H1 (cell line): Measurements from ENCODE around the gene OGN. TPM values are rescaled to one million over a fixed set of nuclear protein-coding genes. Genes with fewer than 3 reads are reported as not detected.

Experiments used
- CTCF ChIA-PET: fragments of 300-600 bp; sonication (Branson Sonifier 250); formaldehyde crosslinking; loops from one replicate; lab custom pipeline; 2021; ENCODE audit not compliant: partially characterized antibody; lab: Charles Lee
- POLR2A ChIA-PET: fragments of 300-600 bp; sonication (Branson Sonifier 250); formaldehyde crosslinking; loops from one replicate; lab custom pipeline; 2021; ENCODE audit warnings: inconsistent platforms; ENCODE audit not compliant: partially characterized antibody; lab: Charles Lee
- DNase-seq, 2 experiments: peaks; one replicate each; pipeline versions ENCODE4 v3.0.0 to v3.0.0-alpha.2; 2010 to 2022; ENCODE audit warnings: low spot score in 2 of 2, low read depth in 1 of 2, mixed read lengths in 1 of 2
- FAIRE-seq: peaks from 2 replicates; lab custom pipeline; 2011; peaks lifted over from hg19 to GRCh38; lab: Jason Lieb, UNC
- H2AFZ ChIP-seq: 2 replicates; pipeline ENCODE4 v1.8.1; 2012; ENCODE audit warnings: low read length, inconsistent platforms
- H2AK5ac ChIP-seq: 2 replicates; pipeline ENCODE4 v1.6.1; 2013; ENCODE audit warnings: low read depth, low read length
- H2BK120ac ChIP-seq: replicated peaks from 2 replicates; pipeline ENCODE3; 2013; ENCODE audit warnings: low read depth, low read length, inconsistent platforms
- H2BK12ac ChIP-seq: 2 replicates; pipeline ENCODE4 v1.6.1; 2013; ENCODE audit warnings: low read depth, low read length
- H2BK15ac ChIP-seq: 2 replicates; pipeline ENCODE4 v1.6.1; 2013; ENCODE audit warnings: low read length
- H2BK20ac ChIP-seq: 2 replicates; pipeline ENCODE4 v1.6.1; 2013; ENCODE audit warnings: low read length
- H2BK5ac ChIP-seq: 2 replicates; pipeline ENCODE4 v1.6.1; 2013; ENCODE audit warnings: low read depth, low read length
- H3K14ac ChIP-seq: 2 replicates; pipeline ENCODE4 v1.6.1; 2013; ENCODE audit warnings: inconsistent platforms; ENCODE audit not compliant: insufficient read length
- H3K18ac ChIP-seq: 2 replicates; pipeline ENCODE4 v1.6.1; 2013; ENCODE audit warnings: low read length; ENCODE audit errors: extremely low read depth
- H3K23ac ChIP-seq: 2 replicates; pipeline ENCODE4 v1.6.1; 2013; ENCODE audit warnings: inconsistent platforms; ENCODE audit not compliant: insufficient read length
- H3K23me2 ChIP-seq: 2 replicates; pipeline ENCODE4 v1.6.1; 2013; ENCODE audit warnings: low read depth, low read length
- H3K27ac ChIP-seq: 2 replicates; pipeline ENCODE4 v1.6.1; 2011; ENCODE audit warnings: low read depth, low read length, inconsistent platforms
- H3K27me3 ChIP-seq, 4 experiments: replicated peaks in 1 of 4; 1 replicate in 1 of 4; 2 replicates in 3 of 4; pipeline versions ENCODE4 v1.6.1 to v1.8.1; 2011 to 2013; ENCODE audit warnings: low read length in 3 of 4, mild to moderate bottlenecking in 3 of 4, inconsistent platforms in 2 of 4, mixed read lengths in 2 of 4, moderate library complexity in 1 of 4; ENCODE audit not compliant: control insufficient read depth in 3 of 4, insufficient read depth in 3 of 4; ENCODE audit errors: extremely low read depth in 1 of 4
- H3K36me3 ChIP-seq, 4 experiments: 2 replicates each; pipeline versions ENCODE4 v1.6.1 to v1.8.1; 2011 to 2013; ENCODE audit warnings: mild to moderate bottlenecking in 4 of 4, low read length in 3 of 4, moderate library complexity in 2 of 4, control low read depth in 1 of 4, inconsistent platforms in 1 of 4; ENCODE audit not compliant: insufficient read depth in 4 of 4, control insufficient read depth in 2 of 4
- H3K4ac ChIP-seq: replicated peaks from 2 replicates; pipeline ENCODE3; 2013; ENCODE audit warnings: low read length, low read depth, mixed read lengths, inconsistent platforms; ENCODE audit not compliant: insufficient read length
- H3K4me1 ChIP-seq, 4 experiments: replicated peaks in 1 of 4; 1 replicate in 1 of 4; 2 replicates in 3 of 4; pipeline versions ENCODE4 v1.6.1 to v1.8.1; 2011 to 2013; ENCODE audit warnings: low read length in 3 of 4, inconsistent platforms in 2 of 4, mixed read lengths in 1 of 4; ENCODE audit not compliant: insufficient read depth in 4 of 4, control insufficient read depth in 3 of 4
- H3K4me2 ChIP-seq, 2 experiments: 2 replicates each; pipeline versions ENCODE4 v1.6.1 to v1.8.1; 2011 to 2013; ENCODE audit warnings: low read depth in 2 of 2, low read length in 2 of 2, control low read depth in 1 of 2, inconsistent platforms in 1 of 2, mild to moderate bottlenecking in 1 of 2; ENCODE audit not compliant: insufficient read depth in 1 of 2
- H3K4me3 ChIP-seq, 4 experiments: fragments of 200-600, 300-600 bp in 1 of 4; sonication (generic), shearing (Covaris generic), sonication (Bioruptor Twin) in 1 of 4; 2 replicates each; pipeline versions ENCODE4 v1.5.1 to v1.8.1; 2011 to 2016; ENCODE audit warnings: low read length in 4 of 4, low read depth in 3 of 4, control low read depth in 2 of 4, inconsistent platforms in 2 of 4, mild to moderate bottlenecking in 2 of 4, mixed read lengths in 1 of 4, moderate library complexity in 1 of 4; ENCODE audit not compliant: insufficient read depth in 2 of 4; ENCODE audit errors: extremely low read depth in 1 of 4
- H3K56ac ChIP-seq: replicated peaks from 2 replicates; pipeline ENCODE3; 2013; ENCODE audit warnings: low read depth, mild to moderate bottlenecking, mixed read lengths, low read length, inconsistent platforms; ENCODE audit not compliant: insufficient read length
- H3K79me1 ChIP-seq: 2 replicates; pipeline ENCODE4 v1.6.1; 2013; ENCODE audit warnings: low read depth, low read length, control low read depth
- H3K79me2 ChIP-seq, 2 experiments: 2 replicates each; pipeline versions ENCODE4 v1.6.1 to v1.8.1; 2012 to 2013; ENCODE audit warnings: low read length in 2 of 2, mild to moderate bottlenecking in 2 of 2, inconsistent platforms in 1 of 2; ENCODE audit not compliant: insufficient read depth in 2 of 2, control insufficient read depth in 1 of 2
- H3K9ac ChIP-seq, 4 experiments: replicated peaks in 1 of 4; 1 replicate in 1 of 4; 2 replicates in 3 of 4; pipeline versions ENCODE4 v1.6.1 to v1.8.1; 2011 to 2013; ENCODE audit warnings: low read depth in 3 of 4, low read length in 3 of 4, control low read depth in 2 of 4, mild to moderate bottlenecking in 2 of 4, moderate library complexity in 2 of 4, inconsistent platforms in 1 of 4; ENCODE audit errors: extremely low read depth in 1 of 4
- H3K9me3 ChIP-seq, 2 experiments: 2 replicates each; pipeline versions ENCODE4 v1.6.1 to v1.8.1; 2012 to 2013; ENCODE audit warnings: mild to moderate bottlenecking in 2 of 2, moderate library complexity in 2 of 2, control low read depth in 1 of 2, inconsistent platforms in 1 of 2, low read depth in 1 of 2, low read length in 1 of 2, mixed read lengths in 1 of 2; ENCODE audit not compliant: insufficient read depth in 2 of 2
- H4K20me1 ChIP-seq, 2 experiments: replicated peaks in 1 of 2; 2 replicates each; pipeline versions ENCODE3 to v1.8.1; 2011 to 2013; ENCODE audit warnings: inconsistent platforms in 2 of 2, low read length in 2 of 2, mild to moderate bottlenecking in 1 of 2; ENCODE audit not compliant: insufficient read depth in 2 of 2, control insufficient read depth in 1 of 2
- H4K5ac ChIP-seq: 2 replicates; pipeline ENCODE4 v1.6.1; 2013; ENCODE audit warnings: low read length, low read depth, mixed read lengths, inconsistent platforms; ENCODE audit not compliant: insufficient read length
- H4K8ac ChIP-seq: 2 replicates; pipeline ENCODE4 v1.8.0; 2013; ENCODE audit warnings: mild to moderate bottlenecking, moderate library complexity, low read length, inconsistent platforms; ENCODE audit not compliant: insufficient read depth; ENCODE audit errors: extremely low read depth
- H4K91ac ChIP-seq: replicated peaks from 2 replicates; pipeline ENCODE3; 2013; ENCODE audit warnings: low read length, mixed read lengths, inconsistent platforms; ENCODE audit not compliant: insufficient read length
- ASH2L ChIP-seq: fragments of 200-600, 300-600 bp; sonication (generic); IDR thresholded peaks from one replicate; pipeline ENCODE4 v1.7.1; 2017; ENCODE audit warnings: low read length
- ATF3 ChIP-seq: IDR thresholded peaks from 2 replicates; pipeline ENCODE4 v1.6.1; 2011; ENCODE audit warnings: low read depth, mild to moderate bottlenecking, low read length; ENCODE audit not compliant: insufficient read depth
- BCL11A ChIP-seq, 2 experiments: IDR thresholded peaks; one replicate each; pipeline ENCODE4 v1.6.1; 2011; ENCODE audit warnings: low read depth in 2 of 2, low read length in 2 of 2, mild to moderate bottlenecking in 2 of 2
- CBX8 ChIP-seq: fragments of 300-800, 300-1000 bp; sonication (generic); IDR thresholded peaks from 2 replicates; pipeline ENCODE4 v1.7.1; 2016; ENCODE audit warnings: low read depth, low read length, borderline replicate concordance
- CHD1 ChIP-seq: IDR thresholded peaks from 2 replicates; pipeline ENCODE4 v1.6.1; 2012; ENCODE audit warnings: low read depth, low read length, improper control_type of control experiment
- HDAC6 ChIP-seq: IDR thresholded peaks from one replicate; pipeline ENCODE4 v1.7.1; 2012; ENCODE audit warnings: low read depth, mild to moderate bottlenecking, inconsistent platforms, low read length, moderate library complexity
- POLR2A ChIP-seq, 2 experiments: IDR thresholded peaks; 1 replicate in 1 of 2; 2 replicates in 1 of 2; pipeline ENCODE4 v1.6.1; 2011; ENCODE audit warnings: low read depth in 2 of 2, low read length in 2 of 2, mild to moderate bottlenecking in 2 of 2; ENCODE audit errors: control extremely low read depth in 1 of 2
- POU5F1 ChIP-seq: IDR thresholded peaks from 2 replicates; pipeline ENCODE4 v1.6.1; 2011; ENCODE audit warnings: low read depth, mild to moderate bottlenecking, low read length, moderate library complexity
- RBBP5 ChIP-seq: IDR thresholded peaks from 2 replicates; pipeline ENCODE4 v1.7.1; 2012; ENCODE audit warnings: low read depth, mild to moderate bottlenecking, inconsistent platforms, low read length, moderate library complexity, borderline replicate concordance
- RXRA ChIP-seq: IDR thresholded peaks from 2 replicates; pipeline ENCODE4 v1.6.1; 2011; ENCODE audit warnings: low read depth, mild to moderate bottlenecking, low read length, moderate library complexity; ENCODE audit not compliant: insufficient read depth
- SP1 ChIP-seq: IDR thresholded peaks from 2 replicates; pipeline ENCODE4 v1.6.1; 2011; ENCODE audit warnings: low read depth, low read length
- SP4 ChIP-seq: IDR thresholded peaks from 2 replicates; pipeline ENCODE4 v1.6.1; 2012; ENCODE audit warnings: low read length, inconsistent platforms
- TAF7 ChIP-seq: optimal IDR thresholded peaks from 2 replicates; pipeline ENCODE3; 2011; ENCODE audit warnings: low read depth, mild to moderate bottlenecking, inconsistent platforms, low read length, moderate library complexity, borderline replicate concordance
- YY1 ChIP-seq: IDR thresholded peaks from 2 replicates; pipeline ENCODE4 v1.6.1; 2011; ENCODE audit warnings: low read depth, mild to moderate bottlenecking, low read length
- WGBS, 2 experiments: shearing (Covaris generic) in 1 of 2; methylation state at CpG; one replicate each; pipeline versions ENCODE4 v1.1.6 to v1.1.7; 2013 to 2015; ENCODE audit warnings: low lambda C conversion rate in 2 of 2, mixed read lengths in 2 of 2, inconsistent platforms in 1 of 2, low coverage in 1 of 2, missing lambda C conversion rate in 1 of 2; ENCODE audit not compliant: insufficient replicate concordance in 2 of 2, insufficient coverage in 1 of 2, insufficient read length in 1 of 2; ENCODE audit errors: extremely low coverage in 1 of 2, missing lambda C conversion rate in 1 of 2; 5-methylcytosine and 5-hydroxymethylcytosine counted together
- polyA plus RNA-seq, 7 experiments: library from polyadenylated mRNA; depleted of rRNA in 3 of 7; stranded (reverse) in 5 of 7; unstranded in 2 of 7; fragments of >200 nt in 5 of 7; fragments of 200-250 nt in 2 of 7; gene quantifications; 1 replicate in 5 of 7; 2 replicates in 1 of 7; 4 replicates in 1 of 7; pipeline versions ENCODE4 v1.2.1 to v1.2.3, GENCODE V29; 2011 to 2013; ENCODE audit warnings: missing spikeins in 2 of 7, mixed read lengths in 2 of 7
- total RNA-seq: library from RNA; stranded (reverse); fragmentation: NEBNext Ultra II Directional; extraction: Animal tissue kit (Norgen Biotek cat#: 25700); gene quantifications from 2 replicates; pipeline ENCODE4 v1.2.1, GENCODE V29; 2021

Gene OGN
- total and polyA plus RNA-seq, 2 of the 8 experiments (the other 6 are each of a cell fraction or from before 2014, with no cell fraction given) = not detected

GRCh38 chr9:92406477-92406876 is 2.1 kb upstream of the OGN start:
- Histone ChIP-seq H3K23me2 (no peaks in the 10 kb centered on the region), H3K79me1 (no peaks in the 10 kb centered on the region), H2BK5ac (no peak overlapping the region), H3K79me2 (0 out of 4 replicates have a peak, but pooled peaks cover 0 to 4% of the 10 kb centered on the region in 2 experiments), H2BK20ac (no peak overlapping the region), H3K14ac (no peak overlapping the region), H3K4me2 (no peak overlapping the region), H3K27ac (no peak overlapping the region), H3K4me1 (no peaks in the 10 kb centered on the region; a peak in 1 of 7 replicates), H4K8ac (no peak overlapping the region), H2BK15ac (no peak overlapping the region), H3K4ac (no peak overlapping the region), H3K4me3 (no peak overlapping the region), H3K18ac (no peak overlapping the region), H2AK5ac (no peak overlapping the region), H3K23ac (no peak overlapping the region), H4K20me1 (no peaks in the 10 kb centered on the region), H3K9me3 (no peaks in the 10 kb centered on the region), H4K5ac (no peak overlapping the region), H2BK12ac (no peak overlapping the region), H3K36me3 (no peaks in the 10 kb centered on the region), H2BK120ac (no peak overlapping the region), H3K9ac (no peak overlapping the region), H3K56ac (no peak overlapping the region), H4K91ac (no peak overlapping the region), H3K27me3 (no peaks in the 10 kb centered on the region), H2AFZ (no peak overlapping the region)
- no peak for TF ChIP-seq HDAC6
- TF ChIP-seq YY1 = no peak
- TF ChIP-seq SP4 = no peak
- no peak for TF ChIP-seq TAF7
- no peak for TF ChIP-seq CBX8
- no peak for TF ChIP-seq ATF3
- no peak for TF ChIP-seq SP1
- no peak for TF ChIP-seq POLR2A (IDR thresholded peaks at IDR 0.05; ENCODE audit: control extremely low read depth in 1 of 2, low read depth in 2 of 2, low read length in 2 of 2)
- no peak for TF ChIP-seq RXRA
- no peak for TF ChIP-seq ASH2L
- no peak for TF ChIP-seq POU5F1
- TF ChIP-seq RBBP5 = no peak
- TF ChIP-seq CHD1 = no peak
- TF ChIP-seq BCL11A (IDR thresholded peaks at IDR 0.05; ENCODE audit: low read depth in 2 of 2, low read length in 2 of 2) = no peak
- ChIA-PET CTCF (no interaction called here), POLR2A (no interaction called here)
- WGBS, 2 experiments = 70% methylated on average over 3 of the region's 3 CpGs; no CpG with 5 or more reads in 1 of the 2 experiments
- DNase-seq (no peak), FAIRE-seq (no peak)
